Activated CD4-positive, alpha-beta T cell treated with anti-CD3 and anti-CD28 coated beads for 4 hours (primary cell): ENCODE results near the gene CLMN.
A peak's percentile ranks its signal among the peaks of the same experiment; 100 is the strongest.
"Not testable (repeated sequence)": the region's sequence is repeated elsewhere in the genome, so short reads cannot be mapped to it uniquely, and the experiment has no call there.

Experiments
- DNase-seq, 2 donors: peaks; one replicate each; pipeline ENCODE4 v3.0.0-alpha.2; 2020

CLMN gene

DNA sequence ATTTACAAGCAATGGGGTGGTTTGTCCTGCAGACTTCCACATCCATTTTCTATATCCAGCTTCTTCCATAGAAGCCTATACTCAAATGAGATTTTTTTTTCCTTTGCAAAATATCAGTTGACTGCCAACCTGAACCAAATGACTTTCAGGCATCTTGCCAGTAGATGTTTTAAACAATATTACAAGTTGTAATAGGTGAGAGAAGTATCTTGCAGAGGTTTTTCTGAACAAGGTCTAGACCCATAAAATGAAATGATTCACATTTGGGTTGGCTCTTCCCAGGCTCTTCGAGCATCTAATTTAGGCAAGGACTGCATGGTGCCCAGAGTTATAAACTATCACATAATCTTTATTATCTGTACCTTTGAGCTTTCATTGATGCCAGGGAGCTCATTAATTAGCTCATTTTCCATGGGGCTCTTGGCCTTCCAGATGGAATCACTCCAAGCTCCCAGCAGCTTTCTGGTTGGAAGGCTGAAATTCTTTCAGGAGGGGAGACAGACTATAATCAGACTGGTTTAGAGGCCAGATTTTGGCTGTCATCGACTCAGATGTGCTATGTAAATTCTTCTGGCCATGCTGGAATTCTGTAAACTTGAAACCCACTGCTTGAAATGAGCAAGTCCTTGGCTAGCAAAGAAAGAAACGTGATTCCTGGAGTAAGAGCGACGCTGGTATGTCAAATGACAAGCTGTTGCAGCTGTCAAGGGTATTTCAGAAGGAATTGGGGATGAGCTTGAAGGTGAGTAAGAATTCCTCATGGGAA, 130.2 kb downstream of the CLMN start:
- DNase-seq, result no peak

- no peak for DNase-seq
These were observed 131.3 kb downstream of the CLMN start for GRCh38 chr14:95188380-95188779.

GRCh38 chr14:95185767-95186392, 133.8 kb downstream of the CLMN start:
- no peak for DNase-seq

GRCh38 chr14:95185033-95185766, 134.5 kb downstream of the CLMN start:
- DNase-seq, result no peak

DNA sequence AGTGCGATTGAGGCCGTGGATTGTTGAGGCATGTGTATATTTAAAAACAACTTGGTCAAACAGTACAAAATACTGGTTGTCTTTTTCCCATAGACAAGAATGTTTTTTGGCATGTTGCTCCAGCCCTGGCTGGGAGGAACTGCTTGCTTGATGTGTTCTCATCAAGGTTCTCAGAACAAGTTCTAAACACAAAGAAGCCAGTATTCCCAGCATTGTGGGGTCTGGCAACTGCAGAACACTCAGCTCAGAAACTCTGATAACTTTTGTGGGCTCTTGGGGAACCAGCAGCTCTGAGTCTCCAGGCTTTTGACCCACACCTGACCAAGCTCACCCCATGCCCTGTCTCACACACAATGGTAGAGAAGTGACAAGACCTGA, 135.3 kb downstream of the CLMN start:
- no peak for DNase-seq

- no peak for DNase-seq
These were observed 135.9 kb downstream of the CLMN start for GRCh38 chr14:95183532-95184412.

DNA sequence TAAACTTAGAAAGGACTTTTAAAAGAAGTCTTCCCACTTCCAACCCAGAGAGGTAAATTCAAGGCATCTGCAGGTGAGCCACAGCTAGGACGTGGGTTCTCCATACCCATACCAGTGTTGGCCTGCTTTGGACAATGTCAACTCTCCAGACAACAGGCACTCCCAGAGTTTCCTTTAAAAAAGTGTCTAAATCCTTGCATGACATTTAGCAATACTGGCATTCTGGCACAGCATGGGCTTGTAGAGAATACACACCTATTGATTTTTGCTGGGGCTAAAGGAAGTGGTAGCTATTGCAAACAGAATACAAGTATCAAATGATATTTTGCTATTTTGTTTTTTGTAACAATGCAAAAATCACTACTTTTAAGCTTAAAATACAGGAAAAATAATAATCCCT, 136.6 kb downstream of the CLMN start:
- no peak for DNase-seq

DNA sequence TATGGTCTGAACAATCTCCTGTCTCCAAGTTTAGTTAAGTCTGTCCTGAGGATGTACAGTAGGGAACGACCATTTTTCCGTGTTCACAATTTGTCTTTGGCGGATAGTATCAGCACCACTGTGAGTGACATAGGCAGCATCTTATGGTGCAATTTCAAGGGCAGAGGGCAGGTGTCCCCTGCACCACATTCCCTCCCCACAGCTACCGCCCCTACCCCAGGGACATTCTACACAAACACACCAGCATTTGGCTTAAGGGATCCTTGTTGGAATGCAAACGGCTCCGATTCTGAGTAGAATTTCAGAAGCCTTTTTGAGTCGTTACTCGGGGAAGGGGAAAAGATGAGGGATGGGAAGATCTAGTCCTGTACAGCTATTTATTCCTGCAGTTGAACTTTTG, 137.3 kb downstream of the CLMN start:
- no peak for DNase-seq

DNA sequence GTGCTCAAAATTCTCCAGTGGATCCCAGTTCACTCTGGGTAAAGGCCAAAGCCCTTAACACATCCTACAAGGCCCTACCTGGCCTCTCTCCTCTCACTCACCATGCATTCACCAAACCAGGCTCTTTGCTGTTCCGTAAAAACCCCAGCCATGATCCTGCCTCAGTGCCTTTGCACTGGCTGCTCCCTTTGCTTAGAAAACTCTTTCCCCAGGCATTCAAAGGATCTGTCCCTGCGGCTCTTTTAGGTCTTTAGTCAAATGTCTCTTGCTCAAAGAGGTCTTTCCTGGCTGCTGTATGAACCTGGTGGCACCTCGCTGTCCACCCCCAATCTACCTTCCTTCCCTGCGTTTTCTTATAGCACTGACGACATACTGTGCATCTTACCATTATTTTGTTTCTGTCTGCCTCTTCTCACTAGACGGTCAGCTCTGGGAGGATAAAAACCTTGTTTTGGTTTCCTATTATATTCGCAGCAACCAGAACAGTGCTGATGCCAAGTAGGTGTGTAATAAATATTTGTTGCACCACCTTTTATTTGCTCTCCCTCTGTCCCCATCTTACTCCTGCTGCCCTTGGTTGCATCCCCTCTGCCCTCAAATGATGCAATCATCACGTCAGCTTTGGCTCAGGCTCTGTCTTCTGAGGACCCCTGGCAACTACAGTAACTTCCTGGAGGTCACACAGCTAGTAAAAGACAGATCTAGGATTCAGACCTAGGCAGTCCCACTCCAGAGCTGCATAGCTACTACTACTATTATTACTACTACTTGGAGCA, 138.6 kb downstream of the CLMN start:
- DNase-seq, result no peak

DNA sequence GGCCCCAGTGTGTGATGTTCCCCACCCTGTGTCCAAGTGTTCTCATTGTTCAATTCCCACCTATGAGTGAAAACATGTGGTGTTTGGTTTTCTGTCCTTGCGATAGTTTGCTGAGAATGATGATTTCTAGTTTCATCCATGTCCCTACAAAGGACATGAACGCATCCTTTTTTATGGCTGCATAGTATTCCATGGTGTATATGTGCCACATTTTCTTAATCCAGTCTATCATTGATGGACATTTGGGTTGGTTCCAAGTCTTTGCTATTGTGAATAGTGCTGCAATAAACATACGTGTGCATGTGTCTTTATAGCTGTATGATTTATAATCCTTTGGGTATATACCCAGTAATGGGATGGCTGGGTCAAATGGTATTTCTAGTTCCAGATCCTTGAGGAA, 144.0 kb downstream of the CLMN start:
- not testable (repeated sequence) for DNase-seq

DNA sequence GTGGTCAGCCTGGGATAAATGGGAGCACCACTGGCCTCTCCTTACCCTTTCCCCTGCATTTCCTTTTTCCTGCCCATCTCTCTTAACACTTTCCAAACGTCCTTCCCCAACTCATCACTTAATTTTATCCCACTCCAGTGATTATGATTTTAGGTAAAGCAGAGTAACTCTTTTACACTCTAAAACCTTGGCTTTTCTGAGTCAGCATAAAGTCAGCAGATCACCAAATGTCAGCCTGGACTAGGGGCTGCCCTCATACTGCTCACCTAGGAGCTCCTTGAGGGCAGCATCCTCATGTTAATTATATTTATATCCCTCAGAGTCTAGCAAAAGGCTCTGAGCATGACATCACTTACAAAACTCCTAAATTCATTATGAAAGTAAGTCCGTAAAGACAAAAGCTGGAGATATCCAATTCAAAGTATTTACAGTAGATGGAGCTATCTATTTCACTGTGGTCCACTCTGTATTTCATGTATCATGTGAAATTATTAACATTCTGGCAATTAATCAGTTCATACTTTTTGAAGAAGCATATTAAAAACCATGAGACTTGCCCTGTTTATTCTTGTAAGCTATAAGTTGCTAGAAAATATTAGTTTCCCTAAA, 145.4 kb downstream of the CLMN start:
- no peak for DNase-seq

- no peak for DNase-seq
These were observed 146.2 kb downstream of the CLMN start for GRCh38 chr14:95173518-95173917.

DNA sequence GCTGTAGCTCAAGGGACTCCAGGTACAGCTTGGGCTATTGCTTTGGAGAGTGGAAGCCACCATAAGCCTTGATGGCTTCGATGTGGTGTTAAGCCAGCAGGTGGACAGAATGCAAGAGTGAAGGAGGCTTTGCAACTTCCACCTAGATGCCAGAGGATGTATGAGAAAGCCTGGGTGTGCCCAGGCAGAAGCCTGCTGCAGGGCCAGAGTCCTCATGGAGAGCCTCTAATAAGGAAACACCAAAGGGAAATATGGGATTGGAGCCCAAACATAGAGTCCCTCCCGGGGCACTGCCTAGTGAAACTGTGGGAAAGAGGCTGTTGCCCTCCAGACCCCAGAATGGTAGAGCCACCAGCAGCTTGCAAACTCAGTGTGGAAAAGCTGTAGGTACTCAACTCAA, 152.5 kb downstream of the CLMN start:
- DNase-seq, result no peak

GRCh38 chr14:95165517-95165916, 154.2 kb downstream of the CLMN start:
- no peak for DNase-seq

- DNase-seq, result no peak
These were observed 155.2 kb downstream of the CLMN start for GRCh38 chr14:95164506-95164905.

DNA sequence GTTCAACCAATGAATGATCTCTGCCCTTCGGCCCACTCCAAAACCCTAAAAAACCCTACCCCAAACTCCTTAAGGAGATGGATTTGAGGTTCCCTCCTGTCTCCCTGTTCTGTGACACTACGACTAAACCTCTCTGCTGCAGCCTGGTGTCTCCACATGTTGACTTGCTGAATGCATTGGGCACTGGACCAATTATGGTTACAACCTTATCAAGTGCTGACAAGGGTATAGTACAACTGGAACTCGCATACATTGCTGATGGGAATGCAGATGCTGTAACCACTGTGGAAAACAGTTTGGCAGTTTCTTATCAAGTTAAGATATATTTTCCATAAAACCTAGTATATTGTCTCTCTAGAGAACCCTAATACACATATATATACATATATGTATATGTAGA, 156.0 kb downstream of the CLMN start:
- DNase-seq, result no peak

- no peak for DNase-seq
These were observed 156.6 kb downstream of the CLMN start for GRCh38 chr14:95163132-95163531.

GRCh38 chr14:95162641-95163040, 157.1 kb downstream of the CLMN start:
- no peak for DNase-seq

DNA sequence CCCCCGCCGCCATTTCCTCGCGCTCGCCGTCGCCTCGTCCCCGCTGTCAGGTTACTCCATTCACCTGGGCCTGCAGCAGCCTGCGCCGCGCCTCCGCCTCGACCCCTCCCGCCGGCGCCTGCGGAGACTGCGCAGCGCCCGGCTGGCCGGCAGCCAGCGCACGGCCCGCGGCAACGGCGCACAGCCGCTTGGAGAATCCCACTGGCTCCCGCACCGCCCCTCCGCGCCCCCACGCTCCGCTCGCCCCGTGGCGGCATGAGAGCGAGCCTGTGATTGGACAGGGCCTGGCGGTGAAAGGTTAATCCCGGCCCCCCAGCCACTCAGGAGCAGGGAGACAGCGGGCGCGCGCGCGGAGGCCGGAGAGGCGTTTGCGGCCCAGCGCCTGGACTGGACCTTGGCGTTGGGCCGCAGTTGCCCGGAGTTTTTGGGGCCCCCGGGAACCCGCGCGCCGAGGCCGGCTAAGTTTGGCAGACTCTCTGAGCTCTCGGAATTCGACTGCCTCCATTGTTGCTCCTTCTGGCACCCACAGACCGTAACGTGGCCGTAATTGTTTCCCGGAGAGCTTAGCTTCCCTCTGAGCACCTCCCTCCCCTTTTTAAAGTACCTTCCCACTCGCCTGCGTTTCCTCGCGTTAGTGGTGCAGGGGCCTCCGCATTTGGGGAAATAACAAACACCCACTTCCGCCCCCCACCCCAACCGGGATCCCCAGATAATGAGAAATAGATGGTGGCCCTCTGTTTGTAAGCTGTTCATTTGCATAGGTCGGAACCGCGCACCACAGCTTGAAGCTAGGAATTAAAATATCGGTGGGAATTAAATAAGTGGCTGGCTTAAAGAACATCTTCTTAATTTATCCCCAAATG, 162.2 kb downstream of the CLMN start, which contains the start of gene DICER1:
Gene DICER1 (minus strand): TSS at position 203 of the 863 bp plus-strand sequence. CDS start 24,071 bp downstream, outside the sequence.
- DNase-seq, result peak; percentile 93 to 96

DNA sequence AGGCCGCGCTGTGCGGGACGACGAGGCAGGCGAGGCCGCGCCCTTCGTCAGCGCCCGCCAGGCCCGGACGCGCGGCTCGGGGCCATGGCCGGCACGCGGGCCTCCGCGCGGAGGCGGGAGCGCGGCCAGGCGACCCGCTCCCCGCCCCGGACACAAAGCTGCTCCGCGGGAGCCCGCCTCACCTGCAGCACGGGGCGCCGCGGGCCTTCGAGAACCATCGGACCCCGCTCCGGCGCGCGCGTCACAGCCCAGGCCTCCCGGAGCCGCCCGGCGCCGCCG, 162.7 kb downstream of the CLMN start:
- DNase-seq, result no peak
